GM19455 (cell line): ENCODE measurements around the gene RTN4.
"Not testable (repeated sequence)": the region's sequence is repeated elsewhere in the genome, so short reads cannot be mapped to it uniquely, and the experiment has no call there.

Source experiments
- ATAC-seq: cut with Tn5 transposase; IDR thresholded peaks from one replicate; pipeline ENCODE4 v1.9.1; 2021; ENCODE audit not compliant: unreplicated experiment

The RTN4 gene

DNA sequence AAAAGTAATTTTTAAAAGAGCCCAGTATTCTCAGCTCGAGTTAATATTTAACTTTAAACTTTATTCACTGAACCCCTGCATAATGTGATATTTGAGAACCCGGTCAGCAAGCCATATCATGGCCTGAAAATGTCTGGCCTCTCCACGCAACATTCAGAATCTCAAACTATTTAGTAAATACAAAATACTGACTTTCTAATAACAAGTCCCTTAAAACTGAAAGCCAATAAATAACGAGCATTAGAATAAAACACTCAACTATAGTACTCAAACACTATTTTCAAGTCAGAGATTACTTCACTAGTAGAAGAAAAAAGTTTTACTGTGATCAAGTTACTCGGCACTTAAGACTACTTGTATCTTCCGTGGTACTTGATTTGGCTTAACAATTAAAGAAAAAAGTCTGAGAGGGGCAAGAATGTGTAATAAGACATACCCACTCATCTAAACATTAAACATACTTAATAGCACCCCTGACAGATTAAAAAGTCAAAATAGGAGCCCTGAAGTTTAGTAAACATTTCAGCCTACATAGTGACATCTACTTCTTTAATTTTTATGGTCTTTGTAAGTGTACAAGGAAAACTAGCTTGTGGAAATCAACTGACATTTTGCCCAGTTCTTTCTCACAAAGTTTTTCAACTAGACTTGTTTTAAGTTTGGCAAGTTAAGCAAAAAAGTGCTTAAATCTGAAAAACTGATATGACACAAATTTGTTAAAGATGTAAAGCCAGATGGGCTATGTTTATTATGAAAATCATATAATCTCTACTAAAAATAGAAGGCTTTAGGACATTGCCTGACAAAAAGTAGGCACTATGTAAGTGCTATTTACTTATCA is 38.2 kb downstream of the RTN4 start:
- ATAC-seq, result no peak

DNA sequence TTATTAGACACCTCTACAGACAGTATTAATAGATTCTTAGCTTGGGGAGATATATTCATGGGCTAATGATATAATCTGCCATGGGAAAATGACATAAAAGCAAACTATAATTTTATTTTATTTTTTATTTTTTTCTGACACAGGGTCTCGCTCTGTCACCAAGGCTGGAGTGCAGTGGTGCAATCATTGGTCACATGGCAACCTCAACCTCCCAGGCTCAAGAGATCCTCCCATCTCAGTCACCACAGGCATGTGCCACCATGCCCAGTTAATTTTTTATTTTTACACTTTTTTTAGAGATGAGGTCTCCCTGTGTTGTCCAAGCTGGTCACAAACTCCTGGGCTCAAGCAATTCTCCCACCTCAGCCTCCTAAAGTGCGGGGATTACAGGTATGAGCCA is 39.3 kb downstream of the RTN4 start:
- no peak for ATAC-seq

DNA sequence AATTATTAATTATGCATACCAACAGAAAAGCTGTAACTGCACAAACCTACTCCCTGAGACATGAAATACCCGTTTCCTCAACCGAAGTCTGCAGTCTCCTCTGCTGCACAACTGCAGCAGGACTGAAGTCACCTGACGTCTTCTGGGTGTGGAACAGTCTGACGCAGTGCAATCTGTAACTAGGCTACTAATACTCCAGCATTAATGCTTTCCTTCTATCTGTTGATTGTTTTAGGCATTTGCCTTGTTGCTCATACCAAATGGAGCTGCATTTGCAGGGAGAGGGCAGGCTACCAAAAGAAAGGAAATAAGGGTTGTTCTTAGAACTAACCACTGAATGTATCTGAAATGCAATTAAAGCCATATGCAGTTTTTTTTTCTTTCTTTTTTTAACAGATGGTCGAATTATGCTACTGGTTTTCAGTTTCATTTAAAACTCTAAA is 40.1 kb downstream of the RTN4 start:
- ATAC-seq, result peak; percentile 82

DNA sequence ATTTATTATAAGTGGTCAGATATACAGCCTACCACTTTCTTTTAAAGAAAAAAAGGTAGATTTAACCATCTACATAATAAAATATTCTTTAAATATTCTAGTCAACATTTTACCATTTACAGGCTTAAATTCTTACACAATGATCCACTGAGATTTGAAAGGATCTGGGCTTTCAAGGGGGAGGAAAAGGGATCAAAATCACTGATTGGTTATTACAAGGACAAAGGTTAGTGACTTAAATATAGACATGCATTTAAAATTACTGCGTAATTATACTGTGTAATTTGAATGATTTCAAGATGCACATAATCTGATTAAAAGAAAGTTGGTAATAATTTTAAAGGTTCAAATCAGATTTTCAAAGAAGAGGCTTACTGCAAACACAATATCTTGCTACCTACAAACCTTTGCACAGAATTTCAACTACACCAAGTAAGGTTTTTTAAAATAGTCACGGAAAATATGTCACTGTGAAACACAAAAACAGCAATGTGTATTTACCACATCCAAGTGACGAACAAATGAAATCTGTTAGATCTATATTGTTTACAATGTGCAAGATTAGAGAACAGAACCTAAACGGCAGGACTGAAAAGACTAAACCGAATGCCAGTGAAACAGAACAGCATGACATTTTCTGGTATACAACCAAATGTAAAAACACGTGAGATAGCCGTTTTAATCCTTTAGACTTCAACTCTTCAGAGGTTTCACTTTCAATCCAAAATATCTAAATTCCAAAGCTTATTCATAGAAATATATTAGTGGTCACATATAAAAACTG is 40.8 kb downstream of the RTN4 start:
- peak; percentile 32 for ATAC-seq

DNA sequence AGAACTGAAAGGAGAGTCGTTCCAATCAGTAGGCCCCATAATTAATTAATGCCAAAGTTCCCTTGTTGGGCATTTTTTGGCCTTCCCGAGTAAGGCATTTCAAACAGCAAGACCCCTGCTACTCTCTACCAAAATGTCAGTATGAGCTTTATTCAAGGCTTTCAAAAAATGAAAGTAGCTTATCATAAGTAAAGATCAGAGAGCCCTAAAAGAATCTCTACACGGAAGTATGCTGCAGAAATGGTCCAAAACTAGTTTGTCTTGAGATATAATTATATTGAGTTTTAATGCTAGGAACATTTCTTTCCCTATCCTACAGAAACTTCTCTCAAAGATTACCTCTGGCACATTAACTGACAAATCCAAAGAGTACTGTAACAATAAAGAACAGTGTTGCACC is 43.9 kb downstream of the RTN4 start:
- ATAC-seq, result no peak

DNA sequence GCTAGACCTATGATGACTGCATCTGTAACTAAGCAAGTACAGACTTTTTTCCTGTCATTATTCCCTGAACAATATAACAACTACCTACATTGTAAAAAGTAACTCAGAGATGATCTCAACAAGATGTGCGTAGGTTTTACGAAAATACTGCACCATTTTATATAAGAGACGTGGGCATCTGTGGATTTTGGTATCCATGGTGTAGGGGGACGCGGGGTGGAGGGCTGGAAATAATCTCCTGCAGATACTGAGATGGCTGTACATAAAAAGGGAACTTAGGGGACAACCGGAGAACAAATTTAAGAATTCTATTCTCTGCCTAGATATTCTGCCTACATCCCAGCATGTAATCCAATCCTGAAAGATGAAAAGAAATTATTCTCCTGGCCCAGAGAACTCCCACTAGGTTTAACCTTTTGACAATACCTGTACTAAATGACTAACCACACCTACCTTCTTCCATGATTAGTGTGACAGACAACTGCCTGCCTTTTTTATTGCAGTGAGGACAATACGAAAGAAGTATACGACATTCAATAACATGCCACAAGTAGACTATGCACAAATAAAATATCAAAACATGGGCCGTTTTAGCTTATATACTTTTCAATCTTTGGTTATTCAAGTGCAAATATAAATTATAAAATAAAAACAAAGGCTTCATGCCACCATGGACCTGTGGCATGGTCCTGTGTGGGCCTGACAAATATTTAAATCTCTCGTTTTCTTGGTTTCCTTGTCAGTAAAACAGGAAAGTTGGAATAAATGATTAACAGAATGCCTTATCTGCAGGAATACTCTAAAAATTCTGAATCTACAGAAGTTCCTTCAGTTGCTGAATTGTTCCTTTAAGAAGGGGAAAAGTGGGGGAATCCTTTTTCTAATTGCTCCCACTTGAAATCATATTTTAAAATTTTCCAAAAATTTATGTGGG is 46.3 kb downstream of the RTN4 start:
- ATAC-seq, result no peak

DNA sequence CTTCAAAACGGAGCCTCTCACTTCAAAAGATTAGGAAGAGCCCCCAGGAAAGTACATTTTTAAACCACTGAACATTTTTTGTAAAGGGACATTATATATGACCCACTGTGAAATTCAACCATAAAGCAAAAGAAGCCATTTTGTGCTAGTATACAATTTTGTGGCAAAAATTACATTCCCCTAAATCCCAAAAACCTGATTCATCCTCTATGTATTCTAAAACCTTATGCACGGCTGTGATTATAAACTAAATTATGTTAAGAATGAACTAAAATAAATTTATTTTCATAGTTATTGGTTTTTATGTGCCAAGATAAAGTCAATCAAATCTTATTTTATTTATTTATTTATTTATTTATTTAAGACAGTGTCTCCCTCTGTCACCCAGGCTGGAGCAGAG is 48.5 kb downstream of the RTN4 start:
- no peak for ATAC-seq

DNA sequence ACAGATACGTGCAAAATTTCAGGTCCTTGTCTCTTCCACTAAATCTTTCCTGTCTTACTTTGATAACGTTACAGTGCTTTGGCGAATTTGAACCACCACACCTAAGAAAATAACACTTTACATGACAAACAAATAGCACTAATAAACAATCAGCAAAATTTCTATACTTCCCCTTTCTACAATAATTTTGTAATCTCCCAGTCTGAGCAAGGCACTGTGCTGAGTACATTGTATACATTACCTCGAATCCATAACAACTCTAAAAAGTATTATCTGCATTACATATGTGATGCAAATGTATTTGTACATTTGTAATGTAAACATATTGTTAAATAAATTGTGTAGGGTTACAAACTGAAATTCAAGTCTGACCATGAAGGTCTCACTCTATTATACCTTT is 49.9 kb downstream of the RTN4 start:
- ATAC-seq, result no peak

DNA sequence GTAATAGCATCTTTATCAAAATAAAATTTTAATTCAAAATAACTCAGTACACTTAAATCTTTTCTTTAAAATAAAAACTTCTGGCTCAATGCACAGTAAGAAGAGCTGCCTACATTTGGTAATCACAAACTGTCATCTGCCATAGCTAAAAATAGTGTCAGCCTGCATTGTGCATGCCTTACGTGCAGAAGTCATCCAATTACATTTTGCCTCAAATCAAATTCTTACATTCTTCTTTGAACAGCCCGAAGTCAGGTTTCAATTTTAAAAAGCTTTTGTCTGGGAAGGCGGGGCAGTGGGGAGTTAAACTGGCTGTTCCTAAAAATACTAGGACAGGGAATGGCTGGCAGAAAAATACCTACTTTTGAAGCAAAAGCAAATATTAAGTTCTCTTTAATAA is 51.1 kb downstream of the RTN4 start:
- no peak for ATAC-seq

DNA sequence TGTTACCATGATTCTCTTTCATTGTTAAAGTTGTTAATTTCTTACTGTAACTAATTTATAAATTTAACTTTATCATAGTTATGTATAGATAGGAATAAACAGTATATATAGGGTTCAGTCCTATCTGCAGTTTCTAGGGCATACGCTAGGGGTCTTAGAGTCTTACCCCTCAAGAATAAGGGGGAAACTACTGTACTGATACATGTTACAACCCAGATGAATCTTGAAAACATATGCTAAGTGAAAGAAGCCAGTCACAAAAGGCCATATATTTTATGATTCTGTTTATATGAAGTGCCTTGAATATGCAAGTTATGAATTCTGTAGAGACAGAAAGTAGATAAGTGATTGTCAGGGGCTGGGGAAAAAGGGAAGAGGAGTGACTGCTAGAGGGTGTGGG is 52.4 kb downstream of the RTN4 start:
- ATAC-seq, result no peak

DNA sequence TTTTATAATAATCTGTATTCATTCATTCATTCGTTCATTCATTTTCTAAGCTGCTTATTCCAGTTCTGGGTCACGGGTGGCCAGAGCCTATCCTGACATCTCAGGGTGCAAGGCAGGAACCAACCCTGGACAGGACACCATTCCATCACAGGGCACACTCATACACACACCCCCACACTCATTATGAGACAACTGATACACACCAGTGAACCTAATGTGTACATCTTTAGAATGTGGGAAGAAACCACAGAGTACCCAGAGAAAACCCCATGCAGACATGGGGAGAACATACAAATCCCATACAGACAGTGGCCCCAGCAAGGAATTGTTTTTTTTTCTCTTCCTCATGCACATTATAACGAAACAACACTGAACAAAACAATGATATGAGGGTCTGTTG is 54.7 kb downstream of the RTN4 start:
- no peak for ATAC-seq

DNA sequence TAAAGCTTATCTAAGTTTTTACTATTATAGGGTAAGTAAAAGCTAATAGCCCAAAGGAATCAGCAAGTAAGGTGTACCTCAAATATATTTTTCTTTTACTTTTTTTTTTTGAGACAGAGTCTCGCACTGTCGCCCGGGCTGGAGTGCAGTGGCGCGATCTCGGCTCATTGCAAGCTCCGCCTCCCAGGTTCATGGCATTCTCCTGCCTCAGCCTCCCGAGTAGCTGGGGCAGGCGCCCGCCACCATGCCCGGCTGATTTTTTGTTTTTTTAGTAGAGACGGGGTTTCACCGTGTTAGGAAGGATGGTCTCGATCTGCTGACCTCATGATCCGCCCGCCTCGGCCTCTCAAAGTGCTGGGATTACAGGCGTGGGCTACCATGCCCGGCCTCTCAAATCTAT is 59.6 kb downstream of the RTN4 start:
- ATAC-seq, result not testable (repeated sequence)

DNA sequence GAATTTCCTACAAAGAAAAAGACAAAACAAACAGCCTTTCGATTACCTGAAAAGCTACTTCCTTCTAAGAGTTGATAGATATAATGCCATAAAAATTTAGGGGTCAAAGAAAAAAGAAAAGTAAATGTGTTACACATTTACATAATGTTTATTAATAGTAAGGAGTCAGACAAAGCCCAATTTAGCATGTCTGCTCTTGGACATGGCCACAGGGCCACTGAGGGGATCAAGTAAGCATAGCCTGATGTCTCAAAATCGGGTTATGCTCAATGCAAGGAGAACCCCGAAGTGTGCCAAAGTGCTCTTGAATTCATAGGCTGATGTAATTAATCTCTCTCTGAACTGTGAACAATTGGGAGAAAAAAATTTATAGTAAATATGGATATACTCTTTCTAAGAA is 61.6 kb downstream of the RTN4 start:
- ATAC-seq, result no peak

DNA sequence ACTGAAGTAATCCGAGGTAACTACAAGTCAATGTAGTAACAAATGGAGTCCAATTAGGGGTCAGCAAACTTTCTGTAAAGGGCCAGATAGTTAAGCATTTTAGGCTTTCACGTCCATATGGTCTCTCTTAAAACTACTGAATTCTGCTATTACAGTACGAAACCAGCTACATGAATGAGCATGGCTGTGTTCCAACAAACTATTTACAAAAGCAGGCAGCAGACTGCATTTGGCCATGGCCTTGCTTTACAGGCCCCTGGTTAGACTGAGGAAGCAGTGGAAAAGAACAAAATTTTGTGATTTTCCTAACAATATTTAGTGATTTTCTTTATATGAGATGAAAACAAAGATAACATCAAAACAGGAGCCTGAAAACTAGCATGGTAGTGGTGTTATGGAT is 64.0 kb downstream of the RTN4 start:
- ATAC-seq, result no peak

DNA sequence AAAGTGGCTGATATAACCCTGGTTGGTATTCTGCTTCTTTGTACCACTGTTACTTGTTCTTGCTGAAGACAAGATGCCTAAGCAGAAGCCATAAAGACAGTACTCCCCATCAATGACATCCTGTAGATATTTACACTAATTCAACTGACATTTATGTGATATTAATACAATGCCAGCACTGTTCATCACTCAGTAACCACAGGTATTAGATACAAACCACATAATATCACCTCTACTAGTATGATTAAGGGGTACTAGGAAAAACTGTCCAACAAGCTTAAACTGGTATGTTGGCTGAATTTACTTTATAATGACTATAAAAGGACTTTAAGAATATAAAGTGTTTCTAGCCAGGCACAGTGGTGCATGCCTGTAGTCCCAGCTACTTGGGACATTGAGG is 65.8 kb downstream of the RTN4 start:
- ATAC-seq, result no peak

DNA sequence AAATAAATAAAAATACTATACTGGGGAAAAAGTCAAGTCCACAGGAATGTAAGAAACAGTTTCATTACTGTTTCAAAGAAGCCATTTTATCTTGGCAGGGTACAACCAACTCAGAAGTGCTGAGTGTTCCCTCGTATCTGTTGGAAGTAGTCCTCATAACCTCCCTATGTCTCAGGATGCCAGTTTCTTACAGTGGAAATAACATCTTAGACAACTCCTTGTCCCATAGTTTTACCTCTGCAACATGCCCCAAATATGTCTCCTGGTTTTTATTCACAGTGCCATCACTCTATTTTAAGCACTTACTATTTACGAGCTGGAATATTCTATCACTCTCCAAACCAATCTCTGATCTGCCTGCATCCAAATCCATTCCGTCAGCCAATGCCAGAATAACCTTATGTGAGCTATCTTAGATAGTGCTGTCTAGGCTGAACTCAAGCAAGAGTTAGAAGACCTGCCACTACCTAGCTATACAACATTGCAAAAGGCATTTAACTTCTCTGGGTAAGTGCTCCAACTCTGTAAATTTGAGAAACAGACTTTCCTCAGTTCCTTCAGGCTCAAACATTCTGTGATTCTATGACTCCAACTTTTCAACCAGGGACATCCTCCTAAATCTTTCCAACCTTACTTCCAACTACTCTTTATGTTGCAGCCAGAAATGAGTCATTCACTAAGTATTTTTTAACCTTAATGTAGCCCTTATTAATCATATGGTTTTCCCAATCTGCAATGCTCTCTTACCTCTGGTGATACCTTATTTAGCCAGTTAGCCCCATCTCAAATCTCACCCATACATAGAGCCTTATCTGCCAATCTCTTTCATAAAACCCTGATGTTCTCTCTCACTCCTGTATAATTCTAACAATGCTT is 66.7 kb downstream of the RTN4 start:
- no peak for ATAC-seq

DNA sequence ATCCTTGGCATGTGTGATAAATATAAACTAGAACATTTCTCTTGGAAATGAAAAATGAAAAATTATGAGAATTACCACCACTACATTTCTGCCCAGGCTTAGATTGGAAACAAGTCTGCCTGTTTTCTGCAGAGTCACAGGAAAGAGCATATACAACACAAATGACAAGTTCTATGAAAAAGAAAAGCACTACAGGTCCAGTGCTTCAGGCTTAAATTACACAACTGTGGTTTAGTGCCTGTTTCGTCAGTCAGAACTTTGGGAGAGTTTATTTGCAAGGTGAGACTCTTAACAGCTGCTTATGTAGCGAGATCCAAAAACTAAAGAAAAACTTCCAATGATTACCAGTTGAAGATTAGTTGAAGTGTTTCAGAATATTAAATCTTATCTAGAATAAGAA is 68.9 kb downstream of the RTN4 start:
- no peak for ATAC-seq

DNA sequence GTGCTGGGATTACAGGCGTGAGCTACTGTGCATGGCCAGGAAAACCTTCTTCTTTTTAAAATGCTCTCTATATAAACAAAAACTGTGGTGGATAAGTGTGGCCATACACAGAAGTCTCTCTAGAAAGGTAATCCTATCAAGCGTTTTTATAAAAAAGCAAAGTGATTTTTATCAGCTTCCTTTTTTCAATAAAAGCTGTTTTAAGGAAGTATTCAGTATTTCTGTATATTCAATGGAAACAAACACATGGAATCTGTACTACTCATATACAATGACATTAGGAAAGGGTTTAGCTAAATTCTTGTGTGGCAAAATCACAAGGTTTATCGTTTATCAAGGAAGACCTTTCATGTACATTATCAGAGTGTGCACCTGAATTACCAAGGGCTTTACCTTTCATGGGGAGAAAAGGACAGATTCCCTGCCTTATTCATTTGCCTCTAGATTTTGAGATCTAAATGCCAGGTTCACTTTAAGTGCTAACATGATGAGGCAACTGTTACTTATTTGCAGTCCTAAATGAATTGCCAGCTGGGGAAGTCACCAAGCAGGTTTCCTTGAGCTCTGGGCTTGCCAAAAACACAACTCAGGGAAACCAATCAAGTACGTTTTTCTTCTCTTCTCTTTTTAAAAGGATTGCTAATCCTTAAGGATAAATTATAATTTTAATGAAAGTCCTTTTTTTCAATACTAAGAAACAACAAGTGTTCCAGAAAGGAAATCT is 70.8 kb downstream of the RTN4 start:
- ATAC-seq, result no peak

DNA sequence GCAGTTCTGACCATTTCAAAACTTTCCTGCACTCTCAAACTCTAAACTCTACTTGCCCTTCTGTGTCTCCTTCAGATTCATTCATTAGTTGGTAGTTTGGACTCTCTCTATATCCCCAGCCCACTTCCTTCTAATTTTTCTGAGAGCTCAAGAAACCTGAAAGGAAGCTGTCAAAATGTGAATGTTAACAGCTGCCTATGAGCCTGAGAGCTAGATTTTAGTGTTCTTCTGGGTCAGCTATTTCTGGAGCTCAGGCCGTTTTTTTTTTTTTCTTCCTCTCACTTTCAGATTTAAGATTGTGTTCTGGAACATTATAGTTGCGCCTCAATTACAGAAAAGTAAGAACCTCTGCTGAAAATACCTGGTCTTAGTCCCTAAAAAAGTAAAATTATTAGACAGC is 73.1 kb downstream of the RTN4 start:
- peak; percentile 96 for ATAC-seq
